ENCODE measurements around the gene DIP2A. TPM values are rescaled to one million over a fixed set of nuclear protein-coding genes. Genes with fewer than 3 reads are reported as not detected.

Gene DIP2A
- total RNA-seq, 4 donors from 2014 or later = 19.9 to 40.8 (median 31.1) TPM

DNA sequence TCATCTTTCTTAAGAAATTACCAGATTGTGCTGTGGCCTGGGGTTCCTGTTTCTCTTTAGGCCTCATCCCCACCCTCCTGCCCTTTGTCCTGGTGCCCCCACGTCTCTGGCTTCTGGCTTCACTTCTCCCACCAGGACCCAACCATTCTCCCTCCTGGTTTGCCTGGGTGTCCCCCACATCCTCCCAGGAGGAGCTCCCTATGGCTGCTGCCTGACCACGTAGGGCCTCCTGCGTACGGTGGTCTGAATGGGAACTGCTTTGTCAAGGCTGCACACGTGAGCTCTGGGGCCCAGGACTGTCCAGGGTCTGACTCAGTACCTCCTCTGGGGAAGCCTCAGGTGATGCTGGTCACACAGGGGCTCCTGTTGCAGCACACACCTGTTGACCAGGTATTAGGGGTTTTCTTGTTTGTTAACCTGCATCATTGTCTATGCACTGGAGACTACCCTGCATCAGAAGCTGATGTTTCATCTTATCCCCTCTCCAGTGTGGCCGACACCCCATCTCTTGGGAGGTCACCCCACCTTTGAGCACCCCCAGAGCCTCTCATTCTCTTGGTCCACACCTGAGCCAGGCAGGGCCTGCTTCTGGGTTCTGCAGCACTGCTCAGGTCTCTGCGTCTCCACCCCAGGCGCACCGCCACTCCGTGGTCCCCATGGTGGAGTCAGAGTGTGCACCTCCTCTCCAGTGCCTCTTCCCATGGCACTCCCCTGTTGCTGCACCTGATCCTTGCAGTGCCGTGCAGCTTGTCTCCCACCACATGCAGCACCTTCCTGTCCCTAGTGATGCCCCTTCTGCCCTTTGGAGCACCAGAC lies 80.4 kb downstream of the DIP2A start:
- no peaks in the 10 kb centered on the region for H3K27me3 ChIP-seq
- TF ChIP-seq, protein P1, sequence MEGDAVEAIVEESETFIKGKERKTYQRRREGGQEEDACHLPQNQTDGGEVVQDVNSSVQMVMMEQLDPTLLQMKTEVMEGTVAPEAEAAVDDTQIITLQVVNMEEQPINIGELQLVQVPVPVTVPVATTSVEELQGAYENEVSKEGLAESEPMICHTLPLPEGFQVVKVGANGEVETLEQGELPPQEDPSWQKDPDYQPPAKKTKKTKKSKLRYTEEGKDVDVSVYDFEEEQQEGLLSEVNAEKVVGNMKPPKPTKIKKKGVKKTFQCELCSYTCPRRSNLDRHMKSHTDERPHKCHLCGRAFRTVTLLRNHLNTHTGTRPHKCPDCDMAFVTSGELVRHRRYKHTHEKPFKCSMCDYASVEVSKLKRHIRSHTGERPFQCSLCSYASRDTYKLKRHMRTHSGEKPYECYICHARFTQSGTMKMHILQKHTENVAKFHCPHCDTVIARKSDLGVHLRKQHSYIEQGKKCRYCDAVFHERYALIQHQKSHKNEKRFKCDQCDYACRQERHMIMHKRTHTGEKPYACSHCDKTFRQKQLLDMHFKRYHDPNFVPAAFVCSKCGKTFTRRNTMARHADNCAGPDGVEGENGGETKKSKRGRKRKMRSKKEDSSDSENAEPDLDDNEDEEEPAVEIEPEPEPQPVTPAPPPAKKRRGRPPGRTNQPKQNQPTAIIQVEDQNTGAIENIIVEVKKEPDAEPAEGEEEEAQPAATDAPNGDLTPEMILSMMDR (IDR thresholded peaks at IDR 0.05) = no peak
- TF ChIP-seq POLR2A (IDR thresholded peaks at IDR 0.05) (no peak), POLR2AphosphoS5 (IDR thresholded peaks at IDR 0.05) (no peak), EP300 (IDR thresholded peaks at IDR 0.05) (no peak)
- no peaks in the 10 kb centered on the region for H3K9me3 ChIP-seq
- no peaks in the 10 kb centered on the region for H3K4me1 ChIP-seq
- peaks cover 0 to 100% of the 10 kb centered on the region in 2 donors for H3K36me3 ChIP-seq
- ATAC-seq = no peak
- WGBS, 2 donors (ENCODE audit: low coverage in 1 of 2) = 88 to 95% methylated on average over 5 to 9 of the region's 11 CpGs
- H3K4me3 ChIP-seq = no peak overlapping the region
- no peak overlapping the region for H3K27ac ChIP-seq

DNA sequence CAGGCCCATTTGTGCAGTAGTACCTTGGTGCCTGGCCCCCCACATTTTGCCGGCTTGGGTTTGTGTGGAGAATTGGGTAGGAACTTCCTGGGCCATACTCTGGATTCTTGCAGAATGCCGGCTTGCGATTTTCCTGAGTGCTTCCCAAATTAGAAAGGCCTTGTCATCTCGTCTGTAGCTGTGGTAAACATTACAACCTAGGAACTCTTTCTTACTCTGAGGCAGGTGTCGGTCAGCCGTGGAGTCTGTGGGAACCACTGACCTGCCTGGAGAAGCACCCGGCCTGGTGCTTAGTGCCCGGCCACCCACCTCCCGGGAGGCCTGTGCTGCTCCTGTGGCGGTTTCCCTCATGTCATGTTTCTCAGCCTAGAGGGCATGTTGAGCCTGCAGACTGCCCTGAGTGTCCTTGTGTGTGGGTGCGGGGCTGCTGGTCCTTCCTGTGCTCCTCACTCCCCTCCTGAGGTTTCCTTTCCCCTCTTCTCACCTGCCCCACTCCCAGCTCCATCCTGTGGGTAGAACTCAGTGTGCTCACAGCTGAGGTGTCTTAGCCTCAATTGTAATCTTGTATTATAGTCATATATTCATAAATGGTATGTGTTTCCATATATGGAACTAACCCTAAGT lies 81.5 kb downstream of the DIP2A start:
- Histone ChIP-seq H3K27ac (no peak overlapping the region), H3K9me3 (no peaks in the 10 kb centered on the region), H3K36me3 (peaks cover 0 to 100% of the 10 kb centered on the region in 2 donors), H3K4me1 (no peaks in the 10 kb centered on the region), H3K4me3 (no peak overlapping the region), H3K27me3 (no peaks in the 10 kb centered on the region)
- TF ChIP-seq POLR2AphosphoS5 (IDR thresholded peaks at IDR 0.05) = no peak
- TF ChIP-seq, protein P1 (IDR thresholded peaks at IDR 0.05) = no peak
- TF ChIP-seq EP300 (IDR thresholded peaks at IDR 0.05) = no peak
- TF ChIP-seq POLR2A (IDR thresholded peaks at IDR 0.05) = no peak
- 81 to 100% methylated on average over 1 to 6 of the region's 11 CpGs for WGBS, 2 donors (ENCODE audit: low coverage in 1 of 2)
- ATAC-seq = no peak

DNA sequence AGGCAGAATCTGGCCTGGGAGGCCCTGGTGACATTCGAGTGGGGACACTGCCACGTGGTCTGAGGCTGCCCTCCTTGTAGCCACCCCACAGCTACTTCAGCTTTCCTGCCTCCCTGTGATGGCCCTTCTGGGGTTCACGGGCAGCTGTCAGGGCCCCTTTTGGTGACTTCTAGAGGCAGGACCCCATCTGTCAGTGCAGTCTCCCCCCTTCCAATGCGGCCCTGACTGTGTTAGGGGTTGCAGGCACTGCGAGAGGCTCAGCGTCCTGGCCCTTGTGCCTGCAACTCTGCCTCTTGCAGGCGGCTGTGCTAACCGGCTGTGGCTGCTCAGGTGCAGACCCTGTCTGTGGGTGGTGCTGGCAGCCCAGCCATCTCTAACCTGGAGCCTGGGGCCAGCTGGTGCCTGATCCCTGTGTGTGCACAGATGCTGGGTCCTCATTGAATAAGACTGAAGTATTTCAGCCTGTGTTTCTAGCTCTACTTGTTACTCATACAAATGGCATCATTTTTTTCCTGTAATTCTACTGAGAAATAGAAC lies 84.0 kb downstream of the DIP2A start:
- Histone ChIP-seq H3K36me3 (peaks cover 0 to 100% of the 10 kb centered on the region in 2 donors), H3K27me3 (no peaks in the 10 kb centered on the region), H3K4me3 (no peak overlapping the region), H3K27ac (no peak overlapping the region), H3K9me3 (no peaks in the 10 kb centered on the region), H3K4me1 (no peaks in the 10 kb centered on the region)
- WGBS, 2 donors (ENCODE audit: low coverage in 1 of 2) = no CpG with 5 or more reads among the region's 8 CpGs
- no peak for ATAC-seq
- TF ChIP-seq POLR2AphosphoS5 (IDR thresholded peaks at IDR 0.05) = no peak
- no peak for TF ChIP-seq POLR2A (IDR thresholded peaks at IDR 0.05)
- no peak for TF ChIP-seq EP300 (IDR thresholded peaks at IDR 0.05)
- TF ChIP-seq, protein P1 (IDR thresholded peaks at IDR 0.05) = no peak

DNA sequence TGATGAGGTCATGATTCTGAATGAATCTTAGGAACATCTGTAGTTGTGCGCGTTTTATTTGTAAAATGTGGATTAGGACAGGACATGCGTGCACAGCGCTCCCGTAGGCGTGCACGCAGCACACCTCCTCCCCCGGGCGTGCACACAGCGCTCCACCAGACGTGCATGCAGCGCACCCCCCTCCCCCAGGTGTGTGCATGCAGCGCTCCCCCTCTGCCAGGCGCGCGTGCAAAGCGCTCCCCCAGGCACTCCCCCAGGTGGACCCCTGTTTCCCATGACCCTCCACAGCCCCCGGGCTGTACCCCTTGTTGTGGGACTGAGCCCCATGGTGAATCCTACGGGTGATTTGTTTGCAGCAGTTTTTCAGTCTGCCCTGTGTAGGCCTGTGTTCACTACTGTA lies 84.6 kb downstream of the DIP2A start:
- TF ChIP-seq, protein P1 (IDR thresholded peaks at IDR 0.05) = no peak
- Histone ChIP-seq H3K27ac (no peak overlapping the region), H3K9me3 (no peaks in the 10 kb centered on the region), H3K4me3 (no peak overlapping the region), H3K36me3 (peaks cover 0 to 100% of the 10 kb centered on the region in 2 donors), H3K4me1 (no peaks in the 10 kb centered on the region), H3K27me3 (no peaks in the 10 kb centered on the region)
- ATAC-seq = no peak
- 90 to 94% methylated on average over 11 to 12 of the region's 19 CpGs for WGBS, 2 donors (ENCODE audit: low coverage in 1 of 2)

All from gastroesophageal sphincter (tissue), 4 donors.